Coronary artery (tissue), 2 donors: ENCODE results near the gene PTCHD4.

Source experiments
- DNase-seq: peaks from one replicate; pipeline ENCODE4 v3.0.0-alpha.2; 2017; ENCODE audit warnings: low spot score
- H3K27ac ChIP-seq, 2 donors: fragments of 200-600 bp; sonication (generic); one replicate each; pipeline ENCODE4 v1.5.1; 2016 to 2019
- H3K4me3 ChIP-seq: fragments of 200-600 bp; sonication (generic); 2 replicates; pipeline ENCODE4 v1.5.1; 2016; ENCODE audit warnings: mild to moderate bottlenecking, moderate library complexity
- CTCF ChIP-seq: fragments of 200-600 bp; sonication (generic); IDR thresholded peaks from one replicate; pipeline ENCODE4 v1.5.1; 2019; ENCODE audit warnings: antibody characterized with exemption

Gene PTCHD4

GRCh38 chr6:48068278-48069251 lies 42.4 kb downstream of the PTCHD4 start:
- H3K27ac ChIP-seq, result no peak overlapping the region
- H3K4me3 ChIP-seq, result peak overlapping the region; percentile 64
- DNase-seq, result no peak
- TF ChIP-seq CTCF, result no peak

GRCh38 chr6:48067886-48068277 lies 43.1 kb downstream of the PTCHD4 start:
- DNase-seq, result no peak
- no peak for TF ChIP-seq CTCF
- H3K27ac ChIP-seq, result no peak overlapping the region
- H3K4me3 ChIP-seq, result peak overlapping the region; percentile 64

GRCh38 chr6:48067148-48067712 lies 43.8 kb downstream of the PTCHD4 start:
- H3K4me3 ChIP-seq, result no peak overlapping the region
- no peak overlapping the region for H3K27ac ChIP-seq
- no peak for TF ChIP-seq CTCF
- no peak for DNase-seq

- no peak for DNase-seq
- Histone ChIP-seq H3K27ac (no peak overlapping the region), H3K4me3 (no peak overlapping the region)
- TF ChIP-seq CTCF, result no peak
These were observed 49.6 kb downstream of the PTCHD4 start for GRCh38 chr6:48061265-48061990.
